Left lung (tissue), 10 donors: Measurements from ENCODE around the gene AKAP1. TPM values are rescaled to one million over a fixed set of nuclear protein-coding genes. Genes with fewer than 3 reads are reported as not detected.
"Not testable (repeated sequence)": the region's sequence is repeated elsewhere in the genome, so short reads cannot be mapped to it uniquely, and the experiment has no call there.

ENCODE experiments used
- ATAC-seq: fragments of 200-7000 bp; cut with Tn5 transposase; one replicate; pipeline ENCODE4 v1.9.1; 2020; ENCODE audit warnings: moderate library complexity
- DNase-seq, 4 donors: peaks; one replicate each; pipeline ENCODE4 v3.0.0-alpha.2; 2013 to 2020
- H3K27ac ChIP-seq, 2 donors: fragments of 200-600 bp; sonication (generic) in 1 of 2; one replicate each; pipeline versions ENCODE4 v1.5.0 to v1.8.0; 2020 to 2021
- H3K27me3 ChIP-seq, 2 donors: fragments of 200-600 bp; sonication (generic) in 1 of 2; one replicate each; pipeline versions ENCODE4 v1.5.0 to v1.8.0; 2020 to 2021
- H3K36me3 ChIP-seq, 2 donors: fragments of 200-600 bp; sonication (generic) in 1 of 2; one replicate each; pipeline versions ENCODE4 v1.5.0 to v1.8.0; 2020 to 2021
- H3K4me1 ChIP-seq, 2 donors: fragments of 200-600 bp; one replicate each; pipeline ENCODE4 v1.8.0; 2021
- H3K4me3 ChIP-seq, 2 donors: fragments of 200-600 bp; sonication (generic) in 1 of 2; one replicate each; pipeline versions ENCODE4 v1.5.0 to v1.8.0; 2020 to 2021; ENCODE audit warnings: mild to moderate bottlenecking in 1 of 2
- H3K9me3 ChIP-seq, 2 donors: fragments of 200-600 bp; sonication (generic) in 1 of 2; one replicate each; pipeline versions ENCODE4 v1.5.0 to v1.8.0; 2020 to 2021
- intact Hi-C, 2 donors: fragments of 100-400 bp; cut with DNase I; formaldehyde crosslinking; loops; one replicate each; pipeline versions ENCODE4 v1.11.2 to v1.14.2; 2022
- polyA plus RNA-seq, 6 donors: library from polyadenylated mRNA; unstranded; fragments of 120-200 nt; gene quantifications; one replicate each; pipeline ENCODE4 v1.2.1, GENCODE V29; 2013; ENCODE audit not compliant: insufficient read length in 6 of 6
- total RNA-seq, 2 donors: library from RNA; stranded (reverse); fragmentation: NEBNext Ultra II Directional; extraction: Animal tissue kit (Norgen Biotek cat#: 25700); gene quantifications; one replicate each; pipeline ENCODE4 v1.2.1, GENCODE V29; 2021
- TF ChIP-seq, protein P1 (sequence below), 2 donors: fragments of 200-600 bp; sonication (generic) in 1 of 2; IDR thresholded peaks; one replicate each; pipeline versions ENCODE4 v1.5.0 to v1.8.0; 2021; ENCODE audit warnings: antibody characterized with exemption in 2 of 2
- donor health status: DM: no; HTN: yes; CAD: no.
- donor health status: DM: no; HTN: no; CAD: no.

AKAP1 gene
- total and polyA plus RNA-seq, 8 donors = 39.5 to 51.6 (median 47.6) TPM

DNA sequence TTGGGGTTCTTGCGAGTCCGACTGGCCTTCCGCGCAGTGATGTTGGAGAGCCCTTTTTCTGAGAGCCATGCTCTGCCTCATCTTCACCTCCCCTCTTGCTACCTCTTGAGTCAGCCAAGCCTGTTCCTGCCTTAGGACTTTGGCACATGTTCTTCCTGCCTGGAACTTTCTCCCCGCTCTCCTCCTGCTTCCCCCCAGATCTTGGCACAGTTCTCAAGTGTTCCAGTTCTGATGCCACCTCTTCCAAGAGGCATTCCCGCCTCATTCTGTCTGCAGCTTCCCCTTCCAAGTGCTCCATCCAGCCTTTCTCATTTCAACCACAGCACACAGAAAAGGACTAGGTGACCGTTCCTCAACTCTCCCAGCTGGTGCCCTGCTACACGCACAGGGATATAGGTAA is 7.7 kb downstream of the AKAP1 start:
- no peak overlapping the region for H3K27ac ChIP-seq
- intact Hi-C loops = no loop called here
- no peak overlapping the region for H3K4me3 ChIP-seq
- H3K9me3 ChIP-seq = no peaks in the 10 kb centered on the region
- no peaks in the 10 kb centered on the region for H3K27me3 ChIP-seq
- peaks cover 12 to 36% of the 10 kb centered on the region in 2 donors for H3K4me1 ChIP-seq
- no peaks in the 10 kb centered on the region for H3K36me3 ChIP-seq
- DNase-seq (no peak), ATAC-seq (peak; percentile 45)
- TF ChIP-seq, protein P1, sequence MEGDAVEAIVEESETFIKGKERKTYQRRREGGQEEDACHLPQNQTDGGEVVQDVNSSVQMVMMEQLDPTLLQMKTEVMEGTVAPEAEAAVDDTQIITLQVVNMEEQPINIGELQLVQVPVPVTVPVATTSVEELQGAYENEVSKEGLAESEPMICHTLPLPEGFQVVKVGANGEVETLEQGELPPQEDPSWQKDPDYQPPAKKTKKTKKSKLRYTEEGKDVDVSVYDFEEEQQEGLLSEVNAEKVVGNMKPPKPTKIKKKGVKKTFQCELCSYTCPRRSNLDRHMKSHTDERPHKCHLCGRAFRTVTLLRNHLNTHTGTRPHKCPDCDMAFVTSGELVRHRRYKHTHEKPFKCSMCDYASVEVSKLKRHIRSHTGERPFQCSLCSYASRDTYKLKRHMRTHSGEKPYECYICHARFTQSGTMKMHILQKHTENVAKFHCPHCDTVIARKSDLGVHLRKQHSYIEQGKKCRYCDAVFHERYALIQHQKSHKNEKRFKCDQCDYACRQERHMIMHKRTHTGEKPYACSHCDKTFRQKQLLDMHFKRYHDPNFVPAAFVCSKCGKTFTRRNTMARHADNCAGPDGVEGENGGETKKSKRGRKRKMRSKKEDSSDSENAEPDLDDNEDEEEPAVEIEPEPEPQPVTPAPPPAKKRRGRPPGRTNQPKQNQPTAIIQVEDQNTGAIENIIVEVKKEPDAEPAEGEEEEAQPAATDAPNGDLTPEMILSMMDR (IDR thresholded peaks at IDR 0.05) = no peak

DNA sequence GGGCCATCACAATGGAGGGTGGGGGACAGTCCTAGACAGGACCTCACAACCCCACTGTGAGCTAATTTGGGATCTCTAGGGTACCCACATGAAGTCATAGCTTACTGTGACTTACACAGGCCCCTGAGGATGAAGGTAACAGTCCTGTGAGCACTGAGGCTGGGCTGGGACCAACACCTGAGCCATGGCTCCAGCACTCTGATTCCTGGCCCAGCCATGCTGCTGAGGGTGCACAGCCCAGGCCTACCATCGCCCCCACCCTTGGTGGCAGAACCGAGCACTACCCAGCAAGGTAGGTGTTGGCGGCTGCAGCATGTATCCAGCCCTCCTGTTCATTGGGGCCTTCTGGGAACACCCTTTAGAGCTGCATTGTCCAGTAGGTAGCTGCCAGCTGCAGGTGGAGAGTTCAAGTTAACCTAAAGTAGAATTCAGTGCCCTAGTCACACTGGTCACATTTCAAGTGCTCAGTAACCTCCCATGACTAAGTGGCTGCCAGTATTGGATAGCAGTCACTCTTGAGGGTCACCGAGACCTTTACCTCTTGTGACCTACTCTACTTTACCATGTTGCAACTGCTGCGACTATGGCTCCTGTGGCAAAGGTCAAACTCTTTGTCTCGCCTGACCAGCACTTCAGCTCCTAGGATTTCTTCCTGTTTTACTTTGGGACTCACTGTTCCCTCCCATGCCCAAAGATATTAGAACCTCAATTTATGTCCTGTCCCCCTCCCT is 11.6 kb downstream of the AKAP1 start:
- H3K9me3 ChIP-seq = no peaks in the 10 kb centered on the region
- H3K27ac ChIP-seq = no peak overlapping the region
- TF ChIP-seq, protein P1 (IDR thresholded peaks at IDR 0.05) = no peak
- intact Hi-C loops = no loop called here
- peaks cover 13 to 30% of the 10 kb centered on the region in 2 donors for H3K4me1 ChIP-seq
- ATAC-seq (peak; percentile 50), DNase-seq (no peak)
- no peaks in the 10 kb centered on the region for H3K27me3 ChIP-seq
- H3K4me3 ChIP-seq = no peak overlapping the region
- no peaks in the 10 kb centered on the region for H3K36me3 ChIP-seq

DNA sequence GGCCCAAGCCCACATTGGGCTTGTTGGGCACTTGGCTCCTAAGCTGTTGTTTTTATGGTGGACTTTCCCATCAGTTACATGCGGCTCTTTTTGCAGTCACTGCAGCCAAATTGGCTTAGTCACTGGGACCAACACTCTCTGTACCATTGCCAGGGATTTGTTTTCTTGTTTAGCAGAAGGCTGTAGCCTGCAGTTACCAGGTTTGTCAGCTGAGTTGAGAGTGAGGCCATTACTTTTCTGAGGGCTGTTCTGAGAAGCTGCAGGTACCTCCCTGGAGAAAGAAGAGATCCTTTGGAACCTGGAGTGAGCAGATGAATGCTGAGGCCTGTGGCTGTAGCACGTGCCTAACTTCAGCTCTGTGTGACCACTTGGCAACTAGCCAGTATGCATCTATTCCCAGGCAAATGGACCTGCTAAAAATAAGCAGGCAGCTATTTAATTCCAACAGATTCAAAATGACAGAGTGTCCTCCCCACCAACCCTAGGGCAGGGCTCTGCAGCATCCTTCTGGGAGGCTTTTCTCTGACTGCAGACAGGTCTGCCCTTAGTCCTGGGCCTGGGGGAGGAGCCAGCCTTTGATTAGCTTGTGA is 12.9 kb downstream of the AKAP1 start:
- Histone ChIP-seq H3K27ac (no peak overlapping the region), H3K4me3 (no peak overlapping the region), H3K27me3 (no peaks in the 10 kb centered on the region), H3K9me3 (no peaks in the 10 kb centered on the region), H3K4me1 (peaks cover 13 to 21% of the 10 kb centered on the region in 2 donors), H3K36me3 (no peaks in the 10 kb centered on the region)
- ATAC-seq (peak; percentile 35), DNase-seq (peak in 1 of 4 donors; percentile 52)
- intact Hi-C loops = no loop called here
- TF ChIP-seq, protein P1 (IDR thresholded peaks at IDR 0.05) = no peak

DNA sequence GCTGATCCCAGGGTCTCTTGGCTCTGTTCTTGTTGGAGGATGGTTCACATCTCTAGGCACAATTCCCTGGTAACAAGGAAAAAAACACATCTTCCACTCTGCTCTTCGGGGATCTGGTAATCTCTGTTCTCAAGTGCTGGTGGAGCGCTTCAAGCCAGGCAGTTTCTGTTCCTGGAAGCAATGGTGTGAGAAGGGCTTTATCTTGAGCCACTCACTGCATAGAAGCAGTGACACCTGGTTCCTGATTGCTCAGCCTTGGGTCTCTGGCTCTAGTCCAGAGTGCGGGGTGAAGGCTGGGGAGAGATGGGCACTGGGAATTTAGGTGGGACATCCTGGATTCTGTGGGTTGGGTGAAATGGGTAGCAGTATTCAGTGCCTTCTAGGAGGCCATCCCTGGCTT is 14.1 kb downstream of the AKAP1 start:
- TF ChIP-seq, protein P1 (IDR thresholded peaks at IDR 0.05) = no peak
- no peak for DNase-seq
- H3K4me3 ChIP-seq = no peak overlapping the region
- H3K27me3 ChIP-seq = no peaks in the 10 kb centered on the region
- H3K9me3 ChIP-seq = no peaks in the 10 kb centered on the region
- H3K27ac ChIP-seq = no peak overlapping the region
- intact Hi-C loops = no loop called here
- no peaks in the 10 kb centered on the region for H3K36me3 ChIP-seq
- H3K4me1 ChIP-seq = peaks cover 13 to 19% of the 10 kb centered on the region in 2 donors
- peak; percentile 9 for ATAC-seq

DNA sequence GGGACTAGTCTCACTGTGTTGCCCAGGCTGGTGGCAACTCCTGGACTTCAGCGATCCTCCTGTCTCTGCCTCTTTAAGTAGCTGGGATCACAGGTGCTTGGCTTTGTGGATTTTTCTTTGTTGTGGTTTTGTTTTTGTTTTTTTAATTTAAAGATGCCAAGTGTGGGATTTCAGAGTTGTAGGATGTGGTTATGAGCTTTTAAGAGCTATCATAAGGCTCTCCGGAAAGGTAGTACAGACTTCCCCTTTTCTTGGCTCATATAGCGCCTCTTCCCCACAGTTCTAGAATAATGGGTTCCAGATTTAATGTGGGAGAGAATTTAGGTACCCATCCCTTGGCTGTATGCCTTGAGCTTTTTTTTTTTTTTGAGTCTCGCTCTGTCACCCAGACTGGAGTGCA is 17.1 kb downstream of the AKAP1 start:
- H3K4me3 ChIP-seq = no peak overlapping the region
- intact Hi-C loops = no loop called here
- no peak overlapping the region for H3K27ac ChIP-seq
- peaks cover 0 to 16% of the 10 kb centered on the region in 2 donors for H3K36me3 ChIP-seq
- TF ChIP-seq, protein P1 (IDR thresholded peaks at IDR 0.05) = no peak
- ATAC-seq = no peak
- DNase-seq = no peak
- no peaks in the 10 kb centered on the region for H3K27me3 ChIP-seq
- H3K9me3 ChIP-seq = no peaks in the 10 kb centered on the region
- H3K4me1 ChIP-seq = peaks cover 8 to 26% of the 10 kb centered on the region in 2 donors

DNA sequence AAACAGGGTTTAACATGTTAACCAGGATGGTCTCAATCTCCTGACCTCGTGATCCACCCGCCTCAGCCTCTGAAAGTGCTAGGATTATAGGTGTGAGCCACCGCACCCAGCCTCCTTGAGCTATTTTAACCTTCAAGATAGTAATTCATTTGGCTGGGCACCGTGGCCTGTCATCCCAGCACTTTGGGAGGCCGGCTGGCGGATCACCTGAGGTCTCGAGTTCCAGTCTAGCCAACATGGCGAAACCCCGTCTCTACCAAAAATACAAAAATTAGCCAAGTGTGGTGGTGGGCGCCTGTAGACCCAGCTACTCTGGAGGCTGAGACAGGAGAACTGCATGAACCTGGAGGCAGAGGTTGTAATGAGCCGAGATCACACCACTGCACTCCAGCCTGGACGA is 17.6 kb downstream of the AKAP1 start:
- H3K4me1 ChIP-seq = peaks cover 2 to 23% of the 10 kb centered on the region in 2 donors
- intact Hi-C loops, DNase-seq, H3K4me3 ChIP-seq, ATAC-seq, H3K27ac ChIP-seq, H3K9me3 ChIP-seq, H3K27me3 ChIP-seq: not testable (repeated sequence)
- peaks cover 0 to 18% of the 10 kb centered on the region in 2 donors for H3K36me3 ChIP-seq
